ENCODE data around the gene FOXP1. TPM values are rescaled to one million over a fixed set of nuclear protein-coding genes. Genes with fewer than 3 reads are reported as not detected.

Gene FOXP1
- total and polyA plus RNA-seq, 9 of the 15 experiments (the other 6 are each of a cell fraction or from before 2014, with no cell fraction given) = 7.7 to 34.5 (median 13.7) TPM

- H3K4me2 ChIP-seq (ENCODE audit: insufficient read depth, low read length) = no peak overlapping the region
- 35% methylated on average over 3 of the region's 3 CpGs for WGBS (ENCODE audit: insufficient coverage, low coverage, missing lambda C conversion rate)
- ChIA-PET CTCF (ENCODE audit: low intra/inter-chr PET ratio) (no interaction called here), POLR2A (interaction anchor here (1.3 to 1.5 kb wide), 2 partner anchors 9 kb away, joined by 4 read pairs; no protein-coding TSS in a partner anchor)
- no peak overlapping the region for H3K4me3 ChIP-seq
- no peak overlapping the region for H3K27ac ChIP-seq (ENCODE audit: extremely low read depth, low read depth, low read length)
- FAIRE-seq (no peak), DNase-seq (ENCODE audit: extremely low read depth in 1 of 4, low spot score in 3 of 4) (no peak), ATAC-seq (no peak)
- H3K9ac ChIP-seq (ENCODE audit: insufficient read depth in 1 of 2, low read depth in 2 of 2, low read length in 2 of 2) = no peak overlapping the region
- in situ Hi-C loops (cut with MboI) (no loop called here), intact Hi-C loops (cut with micrococcal nuclease) (no loop called here)
- H3K79me2 ChIP-seq (ENCODE audit: control insufficient read depth, insufficient read depth, low read length) = no peaks in the 10 kb centered on the region
- H4K20me1 ChIP-seq (replicated peaks; ENCODE audit: control insufficient read depth, insufficient read depth, low read length) = no peaks in the 10 kb centered on the region
- no TSS peak for BruUV-seq (replicated peaks)
- H3K36me3 ChIP-seq (ENCODE audit: control insufficient read depth, insufficient read depth, low read length) = no peaks in the 10 kb centered on the region
- no peaks in the 10 kb centered on the region for H3K9me3 ChIP-seq (replicated peaks; ENCODE audit: control insufficient read depth, insufficient read depth, low read depth, low read length)
- H3K4me1 ChIP-seq (replicated peaks in 1 of 2; ENCODE audit: control insufficient read depth in 2 of 2, insufficient read depth in 2 of 2, low read length in 2 of 2) = peaks cover 0 to 5% of the 10 kb centered on the region in 2 experiments; a peak in 2 of 5 replicates
- H2AFZ ChIP-seq (ENCODE audit: low read depth, low read length) = no peak overlapping the region
- no peaks in the 10 kb centered on the region for H3K27me3 ChIP-seq (ENCODE audit: control insufficient read depth in 2 of 2, insufficient read depth in 2 of 2, low read length in 2 of 2)
- no peaks in the 10 kb centered on the region for H3K9me1 ChIP-seq (ENCODE audit: control insufficient read depth, insufficient read depth, low read length)
- TF ChIP-seq KAT2B (IDR thresholded peaks at IDR 0.05; ENCODE audit: low read depth, low read length) (no peak), CLOCK (CRISPR knock-in tag; IDR thresholded peaks at IDR 0.05; ENCODE audit: borderline replicate concordance) (no peak), ZNF318 (IDR thresholded peaks at IDR 0.05; ENCODE audit: borderline replicate concordance in 1 of 2, low read depth in 1 of 2) (no peak), ATF6 (CRISPR knock-in tag; IDR thresholded peaks at IDR 0.05) (no peak)
- TF ChIP-seq, protein P1, sequence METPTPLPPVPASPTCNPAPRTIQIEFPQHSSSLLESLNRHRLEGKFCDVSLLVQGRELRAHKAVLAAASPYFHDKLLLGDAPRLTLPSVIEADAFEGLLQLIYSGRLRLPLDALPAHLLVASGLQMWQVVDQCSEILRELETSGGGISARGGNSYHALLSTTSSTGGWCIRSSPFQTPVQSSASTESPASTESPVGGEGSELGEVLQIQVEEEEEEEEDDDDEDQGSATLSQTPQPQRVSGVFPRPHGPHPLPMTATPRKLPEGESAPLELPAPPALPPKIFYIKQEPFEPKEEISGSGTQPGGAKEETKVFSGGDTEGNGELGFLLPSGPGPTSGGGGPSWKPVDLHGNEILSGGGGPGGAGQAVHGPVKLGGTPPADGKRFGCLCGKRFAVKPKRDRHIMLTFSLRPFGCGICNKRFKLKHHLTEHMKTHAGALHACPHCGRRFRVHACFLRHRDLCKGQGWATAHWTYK (CRISPR knock-in tag; IDR thresholded peaks at IDR 0.05) = no peak
Measured at GRCh38 chr3:71255498-71255897, 328.0 kb downstream of the FOXP1 start.
